ENCODE data around the gene ALPL. TPM values are rescaled to one million over a fixed set of nuclear protein-coding genes. Genes with fewer than 3 reads are reported as not detected.

ALPL gene
- total RNA-seq, 6 donors from 2014 or later, result 72.3 to 327 (median 182) TPM

- DNase-seq (peak; percentile 56 to 58), ATAC-seq (ENCODE audit: low FRiP score in 2 of 2) (peak in 1 of 2 donors; percentile 1)
- TF ChIP-seq POLR2AphosphoS5 (IDR thresholded peaks at IDR 0.05), result no peak
- TF ChIP-seq POLR2A (IDR thresholded peaks at IDR 0.05), result no peak
- TF ChIP-seq EP300 (IDR thresholded peaks at IDR 0.05), result no peak
- TF ChIP-seq CTCF (IDR thresholded peaks at IDR 0.05), result no peak
- Histone ChIP-seq H3K27me3 (no peaks in the 10 kb centered on the region), H3K9me3 (no peaks in the 10 kb centered on the region), H3K27ac (no peak overlapping the region), H3K36me3 (no peaks in the 10 kb centered on the region), H3K4me1 (peaks cover 0 to 18% (median 3%) of the 10 kb centered on the region in 4 donors), H3K4me3 (no peak overlapping the region)
- WGBS, 2 donors, result 73 to 89% methylated on average over 9 to 12 of the region's 15 CpGs
Observed at GRCh38 chr1:21605964-21606705, 96.9 kb downstream of the ALPL start.

GRCh38 chr1:21607549-21608529, 98.6 kb downstream of the ALPL start:
- H3K27ac ChIP-seq, result no peak overlapping the region
- H3K4me3 ChIP-seq, result peak overlapping the region in 1 of 4 donors; percentile 6
- H3K27me3 ChIP-seq, result no peaks in the 10 kb centered on the region
- no peaks in the 10 kb centered on the region for H3K9me3 ChIP-seq
- 20 to 51% methylated on average over 25 to 36 of the region's 37 CpGs for WGBS, 2 donors
- DNase-seq, result peak; percentile 86 to 90
- H3K4me1 ChIP-seq, result peaks cover 0 to 18% (median 3%) of the 10 kb centered on the region in 4 donors
- peaks cover 0 to 11% (median 0%) of the 10 kb centered on the region in 4 donors for H3K36me3 ChIP-seq
- TF ChIP-seq EP300 (IDR thresholded peaks at IDR 0.05) (no peak), CTCF (IDR thresholded peaks at IDR 0.05) (no peak), POLR2A (IDR thresholded peaks at IDR 0.05) (no peak), POLR2AphosphoS5 (IDR thresholded peaks at IDR 0.05) (no peak)
- ATAC-seq (ENCODE audit: low FRiP score in 2 of 2), result peak; percentile 80 to 87

GRCh38 chr1:21608798-21609197, 99.6 kb downstream of the ALPL start:
- Histone ChIP-seq H3K36me3 (peaks cover 0 to 13% (median 0%) of the 10 kb centered on the region in 4 donors), H3K27me3 (no peaks in the 10 kb centered on the region), H3K9me3 (no peaks in the 10 kb centered on the region), H3K27ac (no peak overlapping the region), H3K4me1 (peaks cover 0 to 18% (median 3%) of the 10 kb centered on the region in 4 donors), H3K4me3 (no peak overlapping the region)
- ATAC-seq (ENCODE audit: low FRiP score in 2 of 2) (no peak), DNase-seq (no peak)
- WGBS, 2 donors, result 57 to 62% methylated on average over 4 of the region's 4 CpGs
- TF ChIP-seq POLR2A (IDR thresholded peaks at IDR 0.05) (no peak), CTCF (IDR thresholded peaks at IDR 0.05) (no peak), POLR2AphosphoS5 (IDR thresholded peaks at IDR 0.05) (no peak), EP300 (IDR thresholded peaks at IDR 0.05) (no peak)

- ATAC-seq (ENCODE audit: low FRiP score in 2 of 2) (no peak), DNase-seq (no peak)
- Histone ChIP-seq H3K27me3 (no peaks in the 10 kb centered on the region), H3K27ac (no peak overlapping the region), H3K4me1 (peaks cover 0 to 18% (median 3%) of the 10 kb centered on the region in 4 donors), H3K9me3 (no peaks in the 10 kb centered on the region), H3K36me3 (peaks cover 0 to 13% (median 0%) of the 10 kb centered on the region in 4 donors), H3K4me3 (no peak overlapping the region)
- TF ChIP-seq POLR2AphosphoS5 (IDR thresholded peaks at IDR 0.05) (no peak), POLR2A (IDR thresholded peaks at IDR 0.05) (no peak), CTCF (IDR thresholded peaks at IDR 0.05) (no peak), EP300 (IDR thresholded peaks at IDR 0.05) (no peak)
- WGBS, 2 donors, result 66 to 86% methylated on average over 12 to 16 of the region's 16 CpGs
Observed at GRCh38 chr1:21610027-21610426, 100.8 kb downstream of the ALPL start.

All from upper lobe of left lung (tissue), 6 donors.